HG02852 (cell line): Measurements from ENCODE around the gene CHST15.

ENCODE experiments used
- ATAC-seq: cut with Tn5 transposase; IDR thresholded peaks from one replicate; pipeline ENCODE4 v1.9.1; 2021; ENCODE audit warnings: mild to moderate bottlenecking, moderate library complexity; ENCODE audit not compliant: unreplicated experiment

Gene CHST15

DNA sequence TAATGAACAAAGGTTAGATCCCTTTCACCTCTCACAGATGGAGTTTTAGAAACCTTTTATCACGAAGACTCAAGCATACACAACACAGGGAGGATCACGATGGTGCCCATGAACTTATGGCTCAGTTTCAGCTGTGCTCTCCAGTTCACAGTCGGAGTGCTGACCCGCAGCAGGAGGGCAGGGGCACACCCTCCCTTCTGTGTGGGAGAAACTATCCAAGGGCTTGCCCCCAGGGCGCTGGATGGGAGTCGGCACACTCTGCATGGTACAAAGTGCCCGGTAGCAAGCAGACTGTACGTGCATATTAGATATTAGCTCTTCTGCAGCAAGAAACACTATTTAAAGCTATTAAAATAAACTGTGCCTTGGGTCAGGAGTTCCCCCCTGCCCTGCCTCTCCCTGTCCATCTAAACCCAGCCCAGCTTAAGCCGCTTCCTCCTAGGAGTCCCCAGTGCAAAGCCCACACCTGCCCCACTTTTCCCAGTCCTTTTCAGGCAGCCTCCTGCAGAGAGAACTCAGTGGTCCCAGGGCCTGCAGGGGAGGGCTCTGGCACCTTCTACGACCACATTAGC, 76.5 kb downstream of the CHST15 start:
- no peak for ATAC-seq

DNA sequence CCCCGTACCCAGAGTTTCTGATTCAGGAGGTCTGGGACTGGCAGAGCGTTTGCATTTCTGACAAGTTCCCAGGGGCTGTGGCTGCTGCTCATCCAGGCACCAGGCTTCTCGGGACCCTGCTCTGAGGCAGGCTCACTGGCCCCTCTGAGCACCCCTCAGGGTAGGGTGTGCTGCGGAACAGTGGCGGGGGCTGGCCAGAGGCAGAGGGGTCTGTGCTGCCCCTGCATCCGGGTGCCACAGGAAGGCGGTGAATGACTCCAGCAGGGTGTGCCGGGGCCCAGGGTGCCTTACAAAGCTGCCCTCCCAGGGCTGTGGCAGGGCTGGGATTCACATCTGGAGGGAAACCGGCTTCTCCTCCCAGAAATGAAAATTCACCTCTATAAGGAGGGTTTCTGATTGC, 77.4 kb downstream of the CHST15 start:
- ATAC-seq, result no peak

DNA sequence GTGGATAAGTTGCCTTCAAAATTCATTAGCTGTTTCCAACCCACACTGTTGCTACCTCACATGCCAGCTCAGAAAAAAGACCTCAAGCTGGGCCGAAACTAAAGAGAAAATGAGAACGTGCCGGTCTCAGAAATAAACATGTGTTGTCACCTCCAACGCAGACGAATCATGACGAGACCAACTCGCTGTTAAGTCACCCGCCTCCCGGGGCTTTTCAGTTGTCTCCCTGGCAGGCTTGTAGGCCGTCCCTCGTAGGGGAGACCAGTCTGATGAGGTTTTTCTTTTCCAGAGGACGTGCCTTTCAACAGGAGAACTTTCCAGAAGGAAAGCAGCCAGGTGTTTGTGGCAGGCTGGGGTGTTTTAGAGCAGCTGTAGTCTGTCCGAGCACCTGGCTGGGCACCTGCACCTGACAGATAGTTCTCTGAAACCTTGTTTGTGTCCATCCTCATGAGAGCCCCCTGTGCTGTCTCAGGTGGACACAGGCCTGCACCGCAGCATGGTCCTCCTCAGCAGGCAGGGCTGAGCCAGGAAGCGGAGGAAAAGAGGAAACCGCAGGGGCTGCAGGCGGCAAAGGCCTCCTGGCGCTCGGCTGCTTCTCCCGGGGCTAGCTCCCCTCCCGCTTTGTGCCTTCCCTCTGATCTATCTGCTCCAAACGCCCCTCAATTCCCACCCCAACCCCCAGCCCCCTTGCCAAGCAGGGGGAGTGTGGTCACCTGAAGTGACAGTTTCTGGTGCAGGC, 78.8 kb downstream of the CHST15 start:
- ATAC-seq, result no peak

DNA sequence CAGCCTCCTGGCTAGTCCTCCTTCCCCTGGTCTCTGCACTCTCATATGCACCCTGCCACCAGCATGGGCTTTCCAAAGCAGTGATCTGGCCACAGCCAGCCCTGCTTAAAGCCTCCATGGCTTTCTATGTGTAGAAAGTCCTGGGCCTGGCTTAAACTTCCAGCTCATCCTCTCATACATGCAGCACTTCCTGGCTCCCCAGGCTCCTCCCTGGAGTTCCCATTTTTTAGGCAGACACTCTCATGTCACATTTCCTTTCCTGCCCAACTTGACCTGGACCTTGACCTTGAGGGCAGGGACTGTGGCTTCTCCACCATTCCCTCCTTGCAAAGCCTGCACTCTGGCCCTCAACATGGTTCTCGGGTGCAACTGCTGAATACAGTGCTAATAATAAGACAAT, 79.5 kb downstream of the CHST15 start:
- no peak for ATAC-seq

DNA sequence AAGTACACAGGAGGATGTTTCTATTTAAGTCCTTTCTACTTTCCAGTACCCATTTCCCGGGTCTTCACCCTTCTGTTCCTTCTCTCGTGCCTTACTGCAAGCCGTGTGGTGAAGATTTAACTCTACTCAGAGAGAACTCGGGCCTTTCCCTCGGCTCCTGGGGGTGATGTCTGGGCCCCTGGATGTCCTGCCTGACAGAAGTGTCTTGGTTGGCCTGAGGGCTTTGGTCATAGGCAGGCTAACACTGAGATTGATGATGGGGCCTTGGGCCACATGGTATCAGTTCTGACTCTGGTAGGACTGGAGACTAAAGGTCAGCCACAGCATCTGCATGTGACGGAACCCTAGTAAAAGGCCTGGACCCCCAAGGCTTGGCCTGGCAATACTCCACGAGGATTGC, 80.4 kb downstream of the CHST15 start:
- ATAC-seq, result no peak

DNA sequence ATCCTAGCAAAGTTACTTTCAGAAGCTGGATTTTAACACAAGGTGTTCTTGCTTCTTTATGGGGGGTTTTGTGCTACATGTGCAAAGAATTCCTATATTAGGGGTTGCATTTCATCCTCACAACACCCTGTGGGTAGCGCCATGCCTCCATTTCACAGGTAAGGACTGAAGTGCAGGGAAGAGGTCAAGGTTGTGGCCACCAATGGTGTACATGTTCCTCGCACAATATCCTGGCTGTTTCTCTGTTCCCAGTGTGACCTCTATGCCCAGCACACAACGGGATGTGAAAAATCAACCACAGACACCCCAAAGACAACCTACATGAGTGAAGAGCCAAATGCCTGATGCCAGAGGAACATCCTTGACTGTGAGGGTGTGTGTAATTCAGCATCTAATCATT, 80.8 kb downstream of the CHST15 start:
- no peak for ATAC-seq

DNA sequence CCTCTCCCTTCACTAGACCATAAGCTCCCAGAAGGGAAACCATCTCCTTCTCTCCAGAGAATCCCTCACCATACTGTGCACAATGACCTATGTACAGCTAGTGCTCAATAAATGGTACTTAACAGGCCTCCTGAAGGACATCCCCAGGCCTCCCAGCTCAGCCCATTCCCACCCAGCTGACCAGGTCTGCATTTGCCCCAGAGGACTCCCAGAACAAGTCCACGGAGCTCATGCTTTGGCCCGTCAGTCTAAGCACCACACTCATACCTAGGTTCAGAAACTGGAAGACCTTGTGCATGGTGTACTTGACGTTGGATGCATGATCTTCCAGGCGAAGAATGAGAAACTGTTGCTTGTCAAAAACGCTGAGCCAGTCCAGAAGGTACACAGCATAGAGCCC, 81.3 kb downstream of the CHST15 start:
- ATAC-seq, result no peak

DNA sequence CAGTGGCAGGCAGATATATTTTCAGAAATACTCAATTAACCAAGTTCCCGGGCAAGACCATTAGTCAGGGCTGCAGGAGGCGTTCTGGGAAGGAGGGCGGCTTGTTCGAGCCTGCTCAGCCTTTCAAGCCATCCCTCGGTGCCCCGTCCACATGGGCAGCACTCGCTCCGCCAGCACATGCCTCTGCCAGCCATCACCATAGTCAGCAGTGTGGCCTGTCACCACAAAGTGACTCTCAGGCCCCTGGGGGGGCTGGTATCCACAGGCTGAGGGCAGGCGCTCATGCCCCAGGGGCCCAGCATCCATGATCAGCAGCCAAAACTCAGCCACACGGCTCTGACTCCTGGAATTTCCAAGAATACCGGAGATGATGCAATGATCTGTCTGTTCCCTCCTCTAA, 81.9 kb downstream of the CHST15 start:
- no peak for ATAC-seq

DNA sequence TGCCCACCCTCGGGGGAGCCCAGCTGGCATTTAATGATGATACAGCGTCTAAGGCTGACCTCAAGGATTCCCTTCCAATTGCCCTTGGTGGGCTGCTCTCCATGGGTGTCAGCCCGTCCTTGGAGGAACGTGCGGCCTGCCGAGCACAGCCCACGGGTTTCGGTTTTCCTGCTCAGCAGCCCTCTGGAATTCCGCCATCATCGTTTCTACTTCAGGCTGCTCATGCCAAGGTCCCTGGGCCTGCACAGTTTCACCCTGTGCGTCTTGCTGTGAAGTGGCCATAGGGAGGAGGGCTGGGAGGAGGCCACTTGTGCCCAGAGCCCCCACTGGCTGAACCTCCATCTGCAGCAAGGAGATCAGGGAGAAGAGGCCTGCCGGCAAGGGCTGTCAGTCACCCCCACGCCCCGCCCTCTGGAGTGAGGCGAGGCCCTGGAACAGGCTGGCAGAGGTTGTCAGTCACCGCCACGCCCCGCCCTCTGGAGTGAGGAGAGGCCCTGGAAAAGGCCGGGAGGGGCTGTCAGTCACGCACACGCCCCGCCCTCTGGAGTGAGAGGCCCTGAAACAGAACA, 82.8 kb downstream of the CHST15 start:
- no peak for ATAC-seq

DNA sequence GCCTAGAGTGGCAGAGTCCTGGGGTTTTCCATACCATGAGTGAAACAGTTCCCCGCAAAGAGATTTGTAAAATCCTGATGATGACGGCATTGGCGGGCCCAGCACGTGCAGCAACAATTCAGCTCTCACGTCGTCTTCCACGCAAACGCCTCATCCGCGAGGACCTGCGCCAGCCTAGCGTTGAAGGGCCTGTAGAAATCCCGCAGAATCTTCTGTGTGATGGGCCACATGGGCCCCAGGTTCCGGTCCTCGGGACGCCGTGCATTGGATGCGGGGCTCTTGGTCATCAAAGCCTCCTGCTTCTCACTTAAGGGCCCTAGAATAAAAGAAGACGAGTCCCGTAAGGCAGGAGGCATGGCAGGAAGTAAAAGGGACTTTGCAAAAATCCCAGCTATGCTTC, 83.4 kb downstream of the CHST15 start:
- ATAC-seq, result no peak

DNA sequence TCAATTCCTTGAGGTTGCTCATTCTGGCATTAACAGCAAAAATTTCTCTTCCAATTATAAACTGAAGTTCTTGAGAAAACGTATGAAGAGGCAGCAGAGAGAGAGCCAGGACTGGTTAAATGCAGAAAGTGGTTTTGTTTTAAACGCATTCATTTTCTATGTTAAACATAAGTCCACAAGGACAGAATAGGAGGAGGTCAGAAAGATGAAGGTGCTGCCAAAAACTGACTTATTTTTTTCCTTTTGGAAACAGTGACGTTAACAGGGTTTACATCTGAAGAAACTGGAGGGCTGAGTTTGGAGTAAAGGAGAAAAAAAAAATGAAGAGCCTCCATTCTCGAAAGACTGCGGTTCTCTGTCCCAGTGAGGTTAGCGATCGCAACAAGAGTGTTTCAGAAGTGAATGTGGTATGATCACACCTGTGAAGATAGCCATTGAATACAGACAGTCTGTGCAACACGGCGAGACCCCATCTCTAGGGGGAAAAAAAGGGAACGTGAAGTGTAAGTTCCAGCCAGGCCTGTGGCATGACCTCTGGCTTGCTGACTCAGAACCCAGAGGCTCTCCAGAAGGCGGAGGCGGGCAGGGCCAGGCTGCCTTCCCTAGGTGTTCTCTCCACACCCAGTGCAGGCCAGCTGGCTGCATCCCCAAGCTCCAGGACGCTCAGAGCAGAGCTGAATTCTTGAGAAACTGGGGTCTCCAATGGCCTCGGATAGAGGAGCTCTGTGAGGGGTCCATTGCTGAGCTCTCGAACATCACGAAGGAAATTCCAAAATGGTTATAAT, 84.0 kb downstream of the CHST15 start:
- no peak for ATAC-seq

DNA sequence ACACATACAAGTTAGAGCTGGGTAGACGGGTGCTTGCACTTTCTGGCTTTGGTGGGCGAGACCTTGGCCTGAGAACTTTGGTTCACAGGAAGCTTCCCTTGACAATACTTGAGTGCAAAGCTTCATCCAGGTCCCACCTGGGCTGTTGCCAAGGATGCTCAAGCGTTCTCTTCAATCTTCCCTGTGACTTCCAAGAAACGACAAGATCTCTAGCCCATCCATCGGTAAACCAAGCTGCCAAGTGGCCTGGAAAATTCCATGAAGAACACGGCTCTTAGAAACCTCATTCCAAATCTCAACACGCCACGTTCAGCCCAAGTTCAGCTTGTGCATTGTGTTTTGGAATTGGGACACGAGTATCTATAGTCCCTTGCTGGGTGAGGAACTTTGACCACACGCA, 84.7 kb downstream of the CHST15 start:
- ATAC-seq, result no peak

DNA sequence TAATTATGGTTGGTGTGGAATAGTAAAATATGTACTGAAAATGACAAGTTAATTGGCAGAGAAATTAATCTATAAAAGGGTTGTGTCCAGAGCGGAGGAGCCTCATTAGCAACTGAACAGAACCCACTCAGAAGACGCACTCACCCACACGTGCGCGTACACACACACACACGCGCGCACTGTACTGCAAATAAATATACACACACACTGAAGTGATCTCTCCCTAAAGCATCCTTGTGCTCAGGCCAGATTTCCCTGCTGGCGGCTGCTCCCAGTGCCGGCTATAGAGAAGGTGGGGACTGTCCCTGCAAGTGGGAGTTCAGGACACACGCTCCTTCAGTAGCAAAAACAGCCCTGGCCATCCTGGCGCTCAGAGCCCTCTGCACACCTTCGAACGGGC, 85.2 kb downstream of the CHST15 start:
- ATAC-seq, result no peak

DNA sequence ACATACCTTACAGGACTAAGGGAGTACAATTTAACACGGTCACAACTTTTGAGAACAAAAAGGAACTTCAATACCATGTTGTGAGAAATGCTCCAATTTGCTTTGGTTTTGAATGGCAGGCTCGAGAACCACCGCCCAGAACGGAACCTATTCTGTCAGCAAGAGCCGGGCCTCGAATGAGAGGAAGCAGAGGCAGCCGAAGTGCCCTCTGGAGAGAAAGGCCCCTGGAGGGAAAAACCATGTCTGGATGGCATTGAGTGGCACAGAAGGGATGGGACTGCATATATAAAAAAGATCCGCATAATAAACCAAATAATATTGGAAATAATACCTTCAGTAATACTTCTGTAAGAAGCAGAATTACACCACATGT, 85.6 kb downstream of the CHST15 start:
- no peak for ATAC-seq

DNA sequence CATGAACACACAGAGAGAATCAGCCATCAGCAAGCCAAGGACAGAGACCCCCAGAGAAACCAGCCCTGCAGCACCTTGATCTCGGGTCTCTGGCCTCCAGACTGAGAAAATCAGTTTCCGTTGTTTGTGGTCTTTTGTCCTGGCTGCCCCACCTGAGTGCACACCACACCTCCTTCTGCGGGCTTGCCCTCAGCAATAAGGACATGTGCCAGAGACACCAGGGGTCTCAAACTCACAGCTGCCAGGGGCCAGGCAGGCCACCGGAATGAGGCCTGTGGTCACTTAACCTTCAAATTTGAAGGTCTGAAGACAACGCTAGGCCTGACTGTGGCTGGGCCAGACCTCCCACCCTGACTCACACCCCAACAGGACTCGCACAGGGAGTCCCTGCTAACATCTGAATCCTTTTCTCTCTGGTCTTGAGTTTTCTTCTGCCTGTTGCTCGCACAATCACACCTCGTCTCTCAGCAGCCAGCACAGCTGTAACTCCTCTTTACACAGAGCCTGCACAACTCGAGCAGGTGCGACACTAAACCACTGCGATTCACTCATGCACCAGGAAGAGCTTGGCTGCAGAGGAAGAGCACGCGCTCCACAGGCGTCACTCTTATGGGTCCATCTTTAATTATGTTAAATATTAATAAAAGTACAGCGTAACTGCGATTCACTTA, 86.2 kb downstream of the CHST15 start:
- no peak for ATAC-seq

DNA sequence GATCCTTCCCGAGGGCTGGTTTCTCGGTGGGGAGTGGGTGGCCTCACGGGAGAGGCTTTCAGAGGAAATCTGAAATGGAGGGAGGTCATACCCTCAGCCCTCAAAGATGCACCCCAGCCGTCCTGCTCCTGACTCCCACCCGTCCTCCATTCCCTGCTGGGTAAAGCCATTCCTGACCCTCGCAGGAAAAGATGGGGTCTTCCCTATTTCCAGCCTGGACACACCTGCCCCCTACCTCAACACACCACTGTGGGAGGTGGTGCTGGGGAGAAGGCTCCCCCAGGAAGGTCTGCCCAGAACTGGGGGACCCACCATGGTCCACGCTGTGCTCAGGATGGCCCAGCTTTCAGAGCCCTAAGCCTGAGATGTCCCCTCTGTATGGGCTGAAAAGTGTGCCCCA, 86.9 kb downstream of the CHST15 start:
- no peak for ATAC-seq

DNA sequence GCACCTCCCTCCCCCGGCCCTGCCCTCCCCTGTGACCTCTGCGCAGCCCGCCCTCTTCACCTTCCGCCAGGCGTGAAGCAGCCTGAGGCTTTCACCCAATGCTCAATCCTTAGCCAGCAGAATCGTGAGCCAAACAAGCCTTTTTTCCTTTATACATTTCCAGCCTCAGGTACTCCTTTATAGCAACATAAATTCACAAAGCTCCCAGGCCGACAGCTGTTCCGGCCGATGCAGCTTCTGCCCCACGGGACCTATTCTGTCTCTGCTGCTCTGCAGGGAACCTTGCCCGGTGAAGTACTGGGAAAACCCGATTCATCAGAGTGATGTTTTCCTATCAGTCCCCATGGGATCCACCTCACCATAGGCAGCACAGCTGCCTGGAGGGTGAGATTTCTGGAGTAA, 87.4 kb downstream of the CHST15 start:
- ATAC-seq, result no peak

DNA sequence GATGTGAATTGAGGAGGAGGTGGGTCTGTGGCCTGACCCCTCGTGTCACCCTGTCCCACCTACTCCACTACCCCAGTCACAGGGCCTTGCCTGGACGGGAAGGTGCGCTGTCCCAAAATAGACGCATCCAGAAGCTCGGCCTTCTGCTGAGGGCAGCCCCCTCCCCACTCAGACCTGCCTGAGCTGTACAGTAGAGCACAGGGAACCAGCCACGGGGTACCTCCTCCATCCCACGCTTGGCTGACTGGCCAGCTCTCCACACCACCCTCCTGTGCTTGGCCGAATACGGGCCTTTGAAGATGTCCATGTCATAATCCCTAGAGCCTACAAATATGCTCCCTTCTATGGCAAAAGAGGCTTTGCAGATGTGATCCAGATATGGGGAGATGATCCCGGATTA, 88.3 kb downstream of the CHST15 start:
- ATAC-seq, result no peak

DNA sequence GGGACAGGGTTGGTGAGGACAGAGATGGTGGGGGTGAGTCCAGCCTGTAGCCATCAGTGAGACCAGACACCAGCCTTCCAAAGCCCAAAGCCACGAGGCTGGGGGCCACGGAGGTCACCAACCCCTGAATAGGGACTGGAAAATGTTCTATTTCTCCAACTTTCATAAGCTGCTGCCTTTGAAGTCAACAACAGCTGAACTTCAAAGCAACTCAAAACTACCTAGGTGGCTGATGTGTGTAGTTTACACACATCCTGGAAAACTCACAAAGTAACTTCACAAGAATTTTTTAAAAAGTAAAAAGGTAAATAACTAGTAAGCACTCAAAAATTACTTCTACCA, 88.8 kb downstream of the CHST15 start:
- no peak for ATAC-seq

DNA sequence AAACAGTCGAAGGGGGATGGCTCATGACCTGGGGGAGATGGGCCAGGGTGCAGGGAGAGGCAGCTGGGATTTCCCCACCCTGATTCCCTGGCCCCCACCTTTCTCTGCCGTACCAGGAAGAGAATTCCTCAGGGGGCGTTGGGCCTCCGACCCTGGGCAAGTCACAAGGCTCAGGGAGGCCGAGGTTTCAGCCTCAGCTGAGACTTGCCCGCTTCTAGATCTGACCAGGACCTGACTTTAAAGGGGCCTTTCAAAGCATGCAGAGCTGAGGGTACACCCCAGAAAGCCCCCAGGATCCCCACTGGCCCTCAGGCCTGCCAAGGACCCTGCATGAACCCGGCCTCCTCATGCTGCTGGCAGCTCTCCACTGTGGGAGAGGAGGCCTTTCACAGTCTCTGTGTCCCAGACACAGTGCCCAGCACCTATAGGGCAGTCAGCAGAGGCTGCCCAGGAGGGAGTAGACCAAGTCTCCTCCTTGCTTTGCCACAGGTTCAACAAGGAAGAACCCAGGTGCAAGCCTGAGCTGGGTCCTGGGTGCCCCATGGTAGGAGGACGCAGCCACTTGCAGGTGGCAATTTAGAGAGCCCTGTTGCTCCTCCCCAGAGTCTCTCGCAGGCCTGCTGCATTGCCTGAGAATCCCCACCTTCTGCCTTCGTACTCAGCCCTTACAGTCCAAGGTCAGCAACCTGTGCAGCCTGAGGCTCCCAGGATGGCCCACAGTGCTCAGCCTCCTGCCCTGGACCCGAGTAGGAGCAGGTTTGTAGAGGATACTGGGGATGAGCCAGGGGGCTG, 89.3 kb downstream of the CHST15 start:
- no peak for ATAC-seq

DNA sequence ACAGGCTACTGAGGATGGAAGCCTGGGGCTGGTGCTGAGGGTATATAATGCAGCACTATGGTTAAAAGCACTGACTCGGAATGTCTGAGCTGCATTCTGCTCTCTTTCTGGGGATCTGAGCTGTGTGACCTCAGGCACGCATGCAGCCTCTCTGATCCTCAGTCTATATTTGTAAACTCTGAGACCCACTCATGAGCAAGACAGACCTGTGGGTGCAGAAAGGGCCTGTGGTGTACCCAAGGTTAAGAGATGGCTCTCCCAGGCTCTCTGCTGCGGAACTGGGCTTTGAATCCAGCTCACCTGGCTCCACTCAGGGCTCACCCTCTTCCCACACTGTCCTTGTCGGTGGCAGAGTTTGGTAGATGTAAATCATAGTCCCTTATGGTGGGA, 89.9 kb downstream of the CHST15 start:
- no peak for ATAC-seq
